22Rv1 (cell line): ENCODE data around the gene CPSF4.

ENCODE experiments used
- H3K27ac ChIP-seq: fragments of 450-650 bp; 2 replicates; pipeline ENCODE4 v1.5.1; 2017
- ZFX ChIP-seq: fragments of 450-650 bp; IDR thresholded peaks from 2 replicates; pipeline ENCODE4 v1.6.1; 2017; ENCODE audit warnings: antibody characterized with exemption, borderline replicate concordance
- TF ChIP-seq, protein P1 (sequence below): fragments of 450-650 bp; IDR thresholded peaks from 2 replicates; pipeline ENCODE4 v1.5.1; 2017; ENCODE audit warnings: mild to moderate bottlenecking

Gene CPSF4

DNA sequence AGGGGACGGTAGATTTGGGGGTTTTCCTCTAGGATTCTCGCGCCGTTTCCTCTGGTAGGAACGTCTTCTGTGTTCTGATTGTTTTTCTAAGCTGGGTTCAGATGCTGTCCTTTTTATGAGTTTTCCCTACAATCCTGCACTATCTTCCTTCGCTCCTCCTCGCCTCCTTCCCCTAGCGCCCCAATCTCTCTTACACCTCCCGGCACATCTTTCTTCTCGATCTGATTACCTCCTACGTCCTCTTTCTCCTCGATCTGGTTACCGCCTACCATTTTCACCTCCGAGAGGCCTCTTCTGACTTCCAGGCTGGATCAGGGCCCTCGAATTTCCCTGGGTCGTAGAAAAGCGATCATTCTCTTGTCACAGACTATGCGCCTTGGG lies 29.6 kb upstream of the CPSF4 start:
- TF ChIP-seq, protein P1, sequence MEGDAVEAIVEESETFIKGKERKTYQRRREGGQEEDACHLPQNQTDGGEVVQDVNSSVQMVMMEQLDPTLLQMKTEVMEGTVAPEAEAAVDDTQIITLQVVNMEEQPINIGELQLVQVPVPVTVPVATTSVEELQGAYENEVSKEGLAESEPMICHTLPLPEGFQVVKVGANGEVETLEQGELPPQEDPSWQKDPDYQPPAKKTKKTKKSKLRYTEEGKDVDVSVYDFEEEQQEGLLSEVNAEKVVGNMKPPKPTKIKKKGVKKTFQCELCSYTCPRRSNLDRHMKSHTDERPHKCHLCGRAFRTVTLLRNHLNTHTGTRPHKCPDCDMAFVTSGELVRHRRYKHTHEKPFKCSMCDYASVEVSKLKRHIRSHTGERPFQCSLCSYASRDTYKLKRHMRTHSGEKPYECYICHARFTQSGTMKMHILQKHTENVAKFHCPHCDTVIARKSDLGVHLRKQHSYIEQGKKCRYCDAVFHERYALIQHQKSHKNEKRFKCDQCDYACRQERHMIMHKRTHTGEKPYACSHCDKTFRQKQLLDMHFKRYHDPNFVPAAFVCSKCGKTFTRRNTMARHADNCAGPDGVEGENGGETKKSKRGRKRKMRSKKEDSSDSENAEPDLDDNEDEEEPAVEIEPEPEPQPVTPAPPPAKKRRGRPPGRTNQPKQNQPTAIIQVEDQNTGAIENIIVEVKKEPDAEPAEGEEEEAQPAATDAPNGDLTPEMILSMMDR, result no peak
- TF ChIP-seq ZFX, result no peak
- H3K27ac ChIP-seq, result peak overlapping the region; percentile 96

DNA sequence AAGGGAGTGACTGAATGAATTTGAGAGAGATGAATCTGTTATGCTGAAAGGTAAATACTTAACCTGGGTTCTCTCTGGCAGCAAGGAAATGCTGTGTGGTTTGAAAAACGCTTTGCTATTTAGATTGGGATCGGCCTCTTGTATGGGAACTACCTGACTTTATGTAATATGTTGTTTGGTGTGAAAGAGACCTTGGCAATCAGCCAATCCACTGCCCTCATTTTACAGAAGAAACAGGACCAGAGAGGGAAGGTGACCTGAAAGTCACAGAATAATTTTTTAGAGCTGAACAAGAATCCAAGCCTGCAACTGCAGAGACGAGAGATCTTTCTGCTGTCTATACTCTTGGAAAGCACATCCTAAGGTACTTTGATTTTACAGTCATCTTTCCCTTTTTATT lies 28.9 kb upstream of the CPSF4 start:
- peak overlapping the region; percentile 96 for H3K27ac ChIP-seq
- TF ChIP-seq, protein P1, result no peak
- TF ChIP-seq ZFX, result no peak

DNA sequence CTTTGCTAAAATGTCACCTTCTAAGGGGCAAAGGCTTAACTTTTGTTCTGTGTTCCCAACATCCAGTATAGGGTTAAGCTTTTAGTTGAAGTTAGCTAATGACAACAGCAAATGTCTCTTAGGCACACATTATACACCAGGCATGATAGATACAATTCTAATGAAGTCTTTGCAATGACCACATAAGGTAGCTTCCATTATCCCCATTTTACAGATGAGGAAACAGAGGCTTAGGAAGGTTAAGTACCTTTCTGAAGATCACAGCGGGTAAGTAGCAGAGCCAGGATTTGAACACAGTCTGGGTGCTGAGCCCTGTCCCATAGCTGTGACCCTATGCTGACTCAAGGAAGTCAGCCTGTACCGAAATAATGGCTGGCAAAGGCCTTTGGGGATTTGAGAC lies 28.1 kb upstream of the CPSF4 start:
- TF ChIP-seq, protein P1, result no peak
- TF ChIP-seq ZFX, result no peak
- H3K27ac ChIP-seq, result peak overlapping the region; percentile 96; the same call in 1 of the 2 replicates

DNA sequence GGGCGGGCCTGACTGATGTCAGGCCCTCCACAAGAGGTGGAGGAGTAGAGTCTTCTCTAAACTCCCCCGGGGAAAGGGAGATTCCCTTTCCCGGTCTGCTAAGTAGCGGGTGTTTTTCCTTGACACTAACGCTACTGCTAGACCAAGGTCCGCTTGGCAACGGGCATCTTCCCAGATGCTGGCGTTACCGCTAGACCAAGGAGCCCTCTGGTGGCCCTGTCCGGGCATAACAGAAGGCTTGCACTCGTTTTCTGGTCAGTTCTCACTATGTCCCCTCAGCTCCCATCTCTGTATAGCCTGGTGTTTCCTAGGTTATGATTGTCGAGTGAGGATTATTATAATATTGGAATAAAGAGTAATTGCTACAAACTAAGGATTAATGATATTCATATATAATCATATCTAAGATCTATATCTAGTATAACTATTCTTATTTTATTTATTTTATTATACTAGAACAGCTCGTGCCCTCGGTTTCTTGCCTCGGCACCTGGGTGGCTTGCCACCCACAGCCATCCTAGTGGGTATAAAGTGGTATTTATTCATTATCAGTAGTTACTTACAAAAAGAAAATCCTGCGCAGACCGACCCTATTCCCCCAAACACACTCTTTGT lies 23.1 kb upstream of the CPSF4 start:
- TF ChIP-seq, protein P1, result peak; percentile 92

DNA sequence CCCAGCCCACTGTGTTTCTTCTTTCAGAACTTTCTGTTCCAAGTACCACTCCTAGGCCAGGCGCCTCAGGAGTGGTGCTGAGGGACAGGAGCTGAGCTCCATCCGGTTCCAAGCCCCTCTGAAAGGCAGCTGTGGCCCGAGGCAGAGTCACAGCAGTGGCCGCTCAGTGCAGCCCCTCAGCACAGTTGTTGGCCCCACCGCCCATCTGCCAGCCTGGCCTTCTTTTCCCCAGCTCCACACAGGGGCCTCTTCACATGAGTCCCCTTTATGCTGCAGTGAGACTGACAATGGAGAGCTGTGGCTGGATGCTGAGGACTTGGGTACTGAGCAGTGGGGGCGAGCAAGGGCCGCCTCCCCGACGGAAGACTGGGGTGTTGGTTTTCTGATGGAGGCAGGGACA lies 20.5 kb upstream of the CPSF4 start:
- H3K27ac ChIP-seq, result peak overlapping the region; percentile 53

More for the DNA sequence above, 23.1 kb upstream of the CPSF4 start:
- peak overlapping the region; percentile 53 for H3K27ac ChIP-seq

DNA sequence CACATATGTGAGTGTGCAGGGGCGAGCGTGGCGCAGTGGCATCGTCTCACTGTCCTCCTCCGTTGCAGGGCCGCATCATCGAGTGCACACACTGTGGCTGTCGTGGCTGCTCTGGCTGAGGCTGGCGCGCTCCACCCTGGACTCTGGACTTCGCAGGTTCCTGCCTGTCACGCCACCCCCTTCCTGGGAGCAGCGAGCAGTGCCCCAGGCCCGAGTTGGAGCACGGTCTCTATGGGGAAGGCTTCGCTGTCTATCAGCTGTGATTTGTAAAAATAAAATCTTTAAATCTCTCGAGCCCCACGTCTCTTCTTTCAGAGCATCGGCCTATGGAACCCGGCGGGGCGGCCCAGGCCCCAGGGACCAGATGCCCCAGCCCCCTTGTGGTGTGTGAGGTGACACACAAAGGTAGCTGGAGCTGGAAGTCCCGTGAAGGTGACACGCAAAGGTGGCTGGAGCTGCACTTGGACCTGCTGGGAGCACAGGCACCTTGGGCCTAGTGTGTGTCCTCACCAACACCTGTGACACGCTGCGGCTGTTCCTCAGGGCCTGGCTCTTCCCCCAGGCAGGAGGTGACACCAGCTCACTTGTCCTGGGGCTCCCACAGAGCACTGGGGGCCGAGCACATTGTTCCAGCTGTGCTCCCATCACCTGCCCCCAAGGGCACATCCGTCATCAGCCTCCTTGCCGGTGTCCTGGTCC lies 19.3 kb upstream of the CPSF4 start:
- TF ChIP-seq, protein P1, result no peak
- no peak for TF ChIP-seq ZFX
- peak overlapping the region; percentile 53 for H3K27ac ChIP-seq

More for the DNA sequence above, 20.5 kb upstream of the CPSF4 start:
- TF ChIP-seq ZFX, result no peak
- TF ChIP-seq, protein P1, result no peak

DNA sequence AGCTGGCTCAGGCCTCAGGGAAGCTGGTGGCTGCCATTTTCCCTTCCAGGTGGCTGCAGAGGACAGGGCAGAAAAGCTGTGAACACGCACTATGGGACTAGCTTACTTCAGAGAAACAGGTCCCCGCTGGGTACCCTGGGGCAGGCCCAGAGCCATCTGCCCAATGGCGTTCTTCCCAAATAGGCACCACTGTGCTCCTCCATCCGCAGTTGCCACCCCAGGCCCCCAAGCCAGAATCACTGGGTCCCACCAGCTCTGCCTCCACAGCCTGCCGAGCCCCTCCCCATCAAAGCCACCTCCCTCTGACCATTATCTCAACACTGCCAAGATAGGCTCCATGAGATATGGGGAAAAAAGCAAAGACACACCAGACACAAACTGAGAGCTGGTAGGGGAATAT lies 18.5 kb upstream of the CPSF4 start:
- TF ChIP-seq, protein P1, result no peak
- no peak for TF ChIP-seq ZFX
- peak overlapping the region; percentile 53 for H3K27ac ChIP-seq
